Measurements from ENCODE around the gene NNT. TPM values are rescaled to one million over a fixed set of nuclear protein-coding genes. Genes with fewer than 3 reads are reported as not detected.

The NNT gene
- total and polyA plus RNA-seq, 9 of the 15 experiments (the other 6 are each of a cell fraction or from before 2014, with no cell fraction given) = 21.9 to 68.6 (median 42.2) TPM

GRCh38 chr5:43602461-43603343 lies at the start of gene NNT (continued):
- TF ChIP-seq SIX5 (IDR thresholded peaks at IDR 0.05; ENCODE audit: borderline replicate concordance in 1 of 2, insufficient read depth in 1 of 2, low read depth in 1 of 2, low read length in 2 of 2) (no peak), ZNF140 (CRISPR knock-in tag; IDR thresholded peaks at IDR 0.05) (no peak), ZNF77 (CRISPR knock-in tag; IDR thresholded peaks at IDR 0.05) (no peak), CBX5 (IDR thresholded peaks at IDR 0.05; ENCODE audit: borderline replicate concordance, low read depth) (no peak), PPARD (CRISPR knock-in tag; IDR thresholded peaks at IDR 0.05) (no peak), ZNF282 (CRISPR knock-in tag; IDR thresholded peaks at IDR 0.05) (no peak), SAFB2 (IDR thresholded peaks at IDR 0.05; ENCODE audit: borderline replicate concordance, low read depth, low read length, severe bottlenecking) (no peak), ZNF740 (CRISPR knock-in tag; IDR thresholded peaks at IDR 0.05) (no peak), ZNF740 (tag; IDR thresholded peaks at IDR 0.05) (no peak), KLF1 (tag; IDR thresholded peaks at IDR 0.05) (no peak), ZNF79 (CRISPR knock-in tag; IDR thresholded peaks at IDR 0.05; ENCODE audit: low read depth) (no peak), MYNN (IDR thresholded peaks at IDR 0.05) (no peak), MYNN (CRISPR knock-in tag; IDR thresholded peaks at IDR 0.05) (no peak), THRAP3 (IDR thresholded peaks at IDR 0.05; ENCODE audit: borderline replicate concordance) (no peak)
- TF ChIP-seq, protein P1, sequence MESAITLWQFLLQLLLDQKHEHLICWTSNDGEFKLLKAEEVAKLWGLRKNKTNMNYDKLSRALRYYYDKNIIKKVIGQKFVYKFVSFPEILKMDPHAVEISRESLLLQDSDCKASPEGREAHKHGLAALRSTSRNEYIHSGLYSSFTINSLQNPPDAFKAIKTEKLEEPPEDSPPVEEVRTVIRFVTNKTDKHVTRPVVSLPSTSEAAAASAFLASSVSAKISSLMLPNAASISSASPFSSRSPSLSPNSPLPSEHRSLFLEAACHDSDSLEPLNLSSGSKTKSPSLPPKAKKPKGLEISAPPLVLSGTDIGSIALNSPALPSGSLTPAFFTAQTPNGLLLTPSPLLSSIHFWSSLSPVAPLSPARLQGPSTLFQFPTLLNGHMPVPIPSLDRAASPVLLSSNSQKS (CRISPR knock-in tag; IDR thresholded peaks at IDR 0.05) = no peak
- TF ChIP-seq, protein P2, sequence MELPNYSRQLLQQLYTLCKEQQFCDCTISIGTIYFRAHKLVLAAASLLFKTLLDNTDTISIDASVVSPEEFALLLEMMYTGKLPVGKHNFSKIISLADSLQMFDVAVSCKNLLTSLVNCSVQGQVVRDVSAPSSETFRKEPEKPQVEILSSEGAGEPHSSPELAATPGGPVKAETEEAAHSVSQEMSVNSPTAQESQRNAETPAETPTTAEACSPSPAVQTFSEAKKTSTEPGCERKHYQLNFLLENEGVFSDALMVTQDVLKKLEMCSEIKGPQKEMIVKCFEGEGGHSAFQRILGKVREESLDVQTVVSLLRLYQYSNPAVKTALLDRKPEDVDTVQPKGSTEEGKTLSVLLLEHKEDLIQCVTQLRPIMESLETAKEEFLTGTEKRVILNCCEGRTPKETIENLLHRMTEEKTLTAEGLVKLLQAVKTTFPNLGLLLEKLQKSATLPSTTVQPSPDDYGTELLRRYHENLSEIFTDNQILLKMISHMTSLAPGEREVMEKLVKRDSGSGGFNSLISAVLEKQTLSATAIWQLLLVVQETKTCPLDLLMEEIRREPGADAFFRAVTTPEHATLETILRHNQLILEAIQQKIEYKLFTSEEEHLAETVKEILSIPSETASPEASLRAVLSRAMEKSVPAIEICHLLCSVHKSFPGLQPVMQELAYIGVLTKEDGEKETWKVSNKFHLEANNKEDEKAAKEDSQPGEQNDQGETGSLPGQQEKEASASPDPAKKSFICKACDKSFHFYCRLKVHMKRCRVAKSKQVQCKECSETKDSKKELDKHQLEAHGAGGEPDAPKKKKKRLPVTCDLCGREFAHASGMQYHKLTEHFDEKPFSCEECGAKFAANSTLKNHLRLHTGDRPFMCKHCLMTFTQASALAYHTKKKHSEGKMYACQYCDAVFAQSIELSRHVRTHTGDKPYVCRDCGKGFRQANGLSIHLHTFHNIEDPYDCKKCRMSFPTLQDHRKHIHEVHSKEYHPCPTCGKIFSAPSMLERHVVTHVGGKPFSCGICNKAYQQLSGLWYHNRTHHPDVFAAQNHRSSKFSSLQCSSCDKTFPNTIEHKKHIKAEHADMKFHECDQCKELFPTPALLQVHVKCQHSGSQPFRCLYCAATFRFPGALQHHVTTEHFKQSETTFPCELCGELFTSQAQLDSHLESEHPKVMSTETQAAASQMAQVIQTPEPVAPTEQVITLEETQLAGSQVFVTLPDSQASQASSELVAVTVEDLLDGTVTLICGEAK (IDR thresholded peaks at IDR 0.05) = no peak
- TF ChIP-seq, protein P2 (CRISPR knock-in tag; IDR thresholded peaks at IDR 0.05) = no peak

All from K562 (cell line).